Calu3 (cell line): ENCODE measurements around the gene OCA2. TPM values are rescaled to one million over a fixed set of nuclear protein-coding genes. Genes with fewer than 3 reads are reported as not detected.

ENCODE experiments used
- BruUV-seq: library from RNA; stranded (reverse); fragments of 400-500 nt; replicated peaks from 2 replicates; lab custom pipeline; 2021; lab: Mats Ljungman, UMichigan
- CTCF ChIA-PET: fragments of 300-600 bp; sonication (Branson Sonifier 250); formaldehyde crosslinking; loops from one replicate; lab custom pipeline; 2022; ENCODE audit warnings: antibody characterized with exemption; lab: Charles Lee
- DNase-seq: peaks from one replicate; pipeline ENCODE4 v3.0.0; 2022
- H3K27ac Mint-ChIP-seq: one replicate; pipeline ENCODE4 v1.8.0; 2022; ENCODE audit warnings: mixed read lengths; ENCODE audit not compliant: unreplicated experiment
- H3K27me3 Mint-ChIP-seq: one replicate; pipeline ENCODE4 v1.8.0; 2022; ENCODE audit warnings: mixed read lengths; ENCODE audit not compliant: unreplicated experiment
- H3K36me3 Mint-ChIP-seq: one replicate; pipeline ENCODE4 v1.8.0; 2022; ENCODE audit warnings: mild to moderate bottlenecking, moderate library complexity, mixed read lengths; ENCODE audit not compliant: insufficient read depth, unreplicated experiment
- H3K4me1 Mint-ChIP-seq: one replicate; pipeline ENCODE4 v1.8.0; 2022; ENCODE audit warnings: mild to moderate bottlenecking, low read depth, mixed read lengths; ENCODE audit not compliant: unreplicated experiment
- H3K4me3 Mint-ChIP-seq: one replicate; pipeline ENCODE4 v1.8.0; 2022; ENCODE audit warnings: mild to moderate bottlenecking, low read depth, moderate library complexity, mixed read lengths; ENCODE audit not compliant: unreplicated experiment
- H3K9me3 Mint-ChIP-seq: one replicate; pipeline ENCODE4 v1.8.0; 2022; ENCODE audit warnings: low read depth, mixed read lengths; ENCODE audit not compliant: unreplicated experiment
- CTCF ChIP-seq: fragments of 200-600 bp; IDR thresholded peaks from one replicate; pipeline ENCODE4 v1.8.0; 2022; ENCODE audit warnings: antibody characterized with exemption; ENCODE audit not compliant: unreplicated experiment
- intact Hi-C: fragments of 100-400 bp; cut with micrococcal nuclease; formaldehyde crosslinking; loops from one replicate; pipeline ENCODE4 v1.10.0; 2022; ENCODE audit not compliant: unreplicated experiment
- total RNA-seq: library from RNA; stranded (reverse); gene quantifications from 2 replicates; pipeline ENCODE4 v1.2.3, GENCODE V29; 2022

Gene OCA2
- total RNA-seq, 1 experiment from 2014 or later: not detected

- intact Hi-C loops: no loop called here
- no peaks in the 10 kb centered on the region for H3K9me3 Mint-ChIP-seq
- no peak overlapping the region for H3K4me3 Mint-ChIP-seq
- TF ChIP-seq CTCF: no peak
- CTCF ChIA-PET: no interaction called here
- DNase-seq: no peak
- H3K27me3 Mint-ChIP-seq: no peaks in the 10 kb centered on the region
- no peaks in the 10 kb centered on the region for H3K4me1 Mint-ChIP-seq
- H3K27ac Mint-ChIP-seq: no peak overlapping the region
- no peaks in the 10 kb centered on the region for H3K36me3 Mint-ChIP-seq
- no TSS peak for BruUV-seq
Measured at GRCh38 chr15:28027714-28028076, 71.4 kb downstream of the OCA2 start.

GRCh38 chr15:28026764-28027713, 72.1 kb downstream of the OCA2 start:
- no peaks in the 10 kb centered on the region for H3K9me3 Mint-ChIP-seq
- TF ChIP-seq CTCF: no peak
- BruUV-seq: no TSS peak
- H3K27ac Mint-ChIP-seq: no peak overlapping the region
- H3K27me3 Mint-ChIP-seq: no peaks in the 10 kb centered on the region
- no peaks in the 10 kb centered on the region for H3K4me1 Mint-ChIP-seq
- no peak for DNase-seq
- H3K36me3 Mint-ChIP-seq: no peaks in the 10 kb centered on the region
- intact Hi-C loops: no loop called here
- no peak overlapping the region for H3K4me3 Mint-ChIP-seq
- CTCF ChIA-PET: no interaction called here

- H3K36me3 Mint-ChIP-seq: no peaks in the 10 kb centered on the region
- CTCF ChIA-PET: no interaction called here
- no peak for DNase-seq
- intact Hi-C loops: no loop called here
- no peaks in the 10 kb centered on the region for H3K27me3 Mint-ChIP-seq
- no peaks in the 10 kb centered on the region for H3K9me3 Mint-ChIP-seq
- no TSS peak for BruUV-seq
- no peak overlapping the region for H3K4me3 Mint-ChIP-seq
- H3K27ac Mint-ChIP-seq: no peak overlapping the region
- no peaks in the 10 kb centered on the region for H3K4me1 Mint-ChIP-seq
- TF ChIP-seq CTCF: no peak
Measured at GRCh38 chr15:28026221-28026620, 72.9 kb downstream of the OCA2 start.

- H3K4me1 Mint-ChIP-seq: no peaks in the 10 kb centered on the region
- intact Hi-C loops: no loop called here
- H3K9me3 Mint-ChIP-seq: no peaks in the 10 kb centered on the region
- CTCF ChIA-PET: no interaction called here
- H3K4me3 Mint-ChIP-seq: no peak overlapping the region
- H3K27me3 Mint-ChIP-seq: no peaks in the 10 kb centered on the region
- no peak overlapping the region for H3K27ac Mint-ChIP-seq
- no peak for DNase-seq
- no TSS peak for BruUV-seq
- H3K36me3 Mint-ChIP-seq: no peaks in the 10 kb centered on the region
- no peak for TF ChIP-seq CTCF
Measured at GRCh38 chr15:28025413-28025812, 73.7 kb downstream of the OCA2 start.
